GM18868 (cell line): ENCODE results near the gene RASGRF2.

Experiments
- ATAC-seq: cut with Tn5 transposase; IDR thresholded peaks from one replicate; pipeline ENCODE4 v1.9.1; 2021; ENCODE audit warnings: mild to moderate bottlenecking, moderate library complexity; ENCODE audit not compliant: unreplicated experiment

RASGRF2 gene, protein sequence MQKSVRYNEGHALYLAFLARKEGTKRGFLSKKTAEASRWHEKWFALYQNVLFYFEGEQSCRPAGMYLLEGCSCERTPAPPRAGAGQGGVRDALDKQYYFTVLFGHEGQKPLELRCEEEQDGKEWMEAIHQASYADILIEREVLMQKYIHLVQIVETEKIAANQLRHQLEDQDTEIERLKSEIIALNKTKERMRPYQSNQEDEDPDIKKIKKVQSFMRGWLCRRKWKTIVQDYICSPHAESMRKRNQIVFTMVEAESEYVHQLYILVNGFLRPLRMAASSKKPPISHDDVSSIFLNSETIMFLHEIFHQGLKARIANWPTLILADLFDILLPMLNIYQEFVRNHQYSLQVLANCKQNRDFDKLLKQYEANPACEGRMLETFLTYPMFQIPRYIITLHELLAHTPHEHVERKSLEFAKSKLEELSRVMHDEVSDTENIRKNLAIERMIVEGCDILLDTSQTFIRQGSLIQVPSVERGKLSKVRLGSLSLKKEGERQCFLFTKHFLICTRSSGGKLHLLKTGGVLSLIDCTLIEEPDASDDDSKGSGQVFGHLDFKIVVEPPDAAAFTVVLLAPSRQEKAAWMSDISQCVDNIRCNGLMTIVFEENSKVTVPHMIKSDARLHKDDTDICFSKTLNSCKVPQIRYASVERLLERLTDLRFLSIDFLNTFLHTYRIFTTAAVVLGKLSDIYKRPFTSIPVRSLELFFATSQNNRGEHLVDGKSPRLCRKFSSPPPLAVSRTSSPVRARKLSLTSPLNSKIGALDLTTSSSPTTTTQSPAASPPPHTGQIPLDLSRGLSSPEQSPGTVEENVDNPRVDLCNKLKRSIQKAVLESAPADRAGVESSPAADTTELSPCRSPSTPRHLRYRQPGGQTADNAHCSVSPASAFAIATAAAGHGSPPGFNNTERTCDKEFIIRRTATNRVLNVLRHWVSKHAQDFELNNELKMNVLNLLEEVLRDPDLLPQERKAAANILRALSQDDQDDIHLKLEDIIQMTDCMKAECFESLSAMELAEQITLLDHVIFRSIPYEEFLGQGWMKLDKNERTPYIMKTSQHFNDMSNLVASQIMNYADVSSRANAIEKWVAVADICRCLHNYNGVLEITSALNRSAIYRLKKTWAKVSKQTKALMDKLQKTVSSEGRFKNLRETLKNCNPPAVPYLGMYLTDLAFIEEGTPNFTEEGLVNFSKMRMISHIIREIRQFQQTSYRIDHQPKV (N-terminal part only)

DNA sequence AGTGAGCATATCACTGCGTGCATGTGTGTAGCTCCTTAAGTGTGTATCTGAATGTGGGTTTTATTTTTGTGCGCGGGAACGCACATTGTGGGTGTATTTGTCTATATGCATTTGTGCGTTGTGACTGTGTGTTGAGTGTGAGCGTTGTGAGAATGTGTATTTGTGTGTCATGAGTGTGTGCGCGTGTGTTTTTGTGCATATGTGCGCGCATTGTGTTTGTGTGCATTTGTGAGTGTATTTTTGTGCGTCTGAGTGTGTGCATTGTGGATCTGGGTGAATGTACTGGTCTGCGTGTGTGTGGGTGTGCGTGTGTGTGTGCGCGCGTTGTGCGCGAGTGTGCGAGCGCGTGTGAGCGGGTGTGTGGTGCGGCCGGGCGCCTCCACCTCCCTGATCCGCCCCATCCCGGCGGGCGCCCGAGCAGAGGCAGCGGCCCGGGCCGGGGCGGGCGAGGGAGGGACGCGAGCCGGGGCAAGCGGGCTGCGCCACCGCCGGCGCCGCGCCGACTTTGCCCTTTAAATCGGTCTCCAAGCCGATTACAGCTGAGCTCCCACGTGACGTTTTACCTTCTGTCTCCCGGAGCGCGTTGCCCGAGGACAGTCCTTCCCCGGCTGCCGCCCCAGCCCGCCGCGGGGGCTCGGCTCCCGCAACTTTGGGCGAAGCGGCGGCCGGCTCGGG is at the start of gene RASGRF2:
Gene RASGRF2, plus strand, starts transcription at position 596 of the 675 bp plus-strand sequence. CDS start 376 bp downstream, outside the sequence.
- no peak for ATAC-seq

DNA sequence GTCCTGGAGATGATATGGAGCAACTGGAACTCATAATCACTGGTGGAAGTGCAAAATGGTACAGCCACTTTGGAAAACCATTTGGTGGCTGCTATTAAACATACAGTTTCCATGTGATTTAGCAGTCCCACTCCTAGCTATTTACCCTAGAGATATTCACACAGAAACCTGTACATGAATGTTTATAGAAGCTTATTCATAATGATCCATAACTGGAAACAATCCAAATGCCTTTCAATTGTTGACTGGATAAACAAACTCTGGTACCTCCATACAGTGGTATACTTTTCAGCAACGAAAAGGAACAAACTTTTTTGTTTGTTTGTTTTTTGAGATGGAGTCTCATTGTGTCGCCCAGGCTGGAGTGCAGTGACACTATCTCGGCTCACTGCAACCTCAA is 47.7 kb upstream of the RASGRF2 start:
- ATAC-seq = no peak

DNA sequence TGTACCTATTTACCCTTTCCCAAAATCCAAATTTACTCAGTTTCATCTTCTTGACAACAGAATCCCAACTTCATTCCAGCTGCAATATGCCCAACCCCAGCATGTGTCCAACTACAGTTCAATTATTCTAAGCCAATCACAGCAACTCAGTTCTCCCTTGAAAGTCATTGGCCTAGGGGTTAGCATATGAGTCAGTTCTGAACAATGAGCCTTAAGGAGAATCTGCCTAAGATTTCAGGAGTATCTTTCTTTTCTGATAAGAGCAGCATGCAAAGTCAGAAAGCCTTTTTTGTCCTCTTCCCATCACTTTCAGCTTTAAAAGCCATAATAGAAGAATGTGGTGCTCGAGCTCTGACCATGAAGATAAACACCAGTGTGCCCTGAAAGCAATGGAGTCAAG is 44.4 kb upstream of the RASGRF2 start:
- no peak for ATAC-seq

GRCh38 chr5:80916676-80917075 is 43.5 kb upstream of the RASGRF2 start:
- ATAC-seq = no peak

DNA sequence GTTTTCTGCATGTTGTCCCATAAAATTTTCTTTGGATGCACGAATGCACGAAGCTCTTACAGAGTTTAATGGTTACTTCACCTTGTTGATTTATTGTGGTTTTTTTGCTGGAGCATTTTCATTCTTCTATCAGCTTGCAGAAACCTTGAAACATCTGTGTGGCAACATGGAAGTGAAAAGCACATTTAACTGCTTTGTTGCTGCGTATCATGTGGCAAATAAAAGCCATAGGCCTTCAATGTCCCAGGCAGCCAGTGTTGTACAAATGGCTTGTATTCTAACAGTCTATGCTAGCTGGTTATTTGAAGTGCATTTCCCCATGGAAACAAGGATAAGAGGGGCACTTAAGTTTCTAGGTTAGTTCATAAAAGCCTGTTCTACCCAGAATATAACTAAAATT is 42.5 kb upstream of the RASGRF2 start:
- no peak for ATAC-seq

GRCh38 chr5:80919678-80920196 is 40.4 kb upstream of the RASGRF2 start:
- ATAC-seq = no peak

- ATAC-seq = no peak
These were observed 39.8 kb upstream of the RASGRF2 start for GRCh38 chr5:80920333-80920732.

GRCh38 chr5:80921026-80921425 is 39.1 kb upstream of the RASGRF2 start:
- ATAC-seq = no peak

DNA sequence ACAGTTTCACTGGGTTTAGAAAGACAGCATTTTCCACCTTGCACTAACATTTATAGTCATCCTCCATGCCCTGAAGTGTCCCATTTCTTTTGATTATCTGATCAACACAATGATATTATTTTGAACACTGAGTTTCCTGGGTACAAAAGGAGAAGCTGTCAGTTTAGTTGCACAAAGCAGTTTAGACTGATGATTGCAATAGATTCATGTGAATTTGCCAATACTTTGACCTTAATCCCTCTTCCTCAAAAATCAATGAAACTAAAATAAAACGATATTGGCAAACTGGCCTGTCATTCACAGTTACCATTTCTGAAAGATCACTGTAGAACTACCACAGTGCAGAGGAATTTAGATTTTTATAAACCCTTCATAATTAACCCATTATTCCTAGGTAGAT is 34.2 kb upstream of the RASGRF2 start:
- no peak for ATAC-seq

GRCh38 chr5:80926536-80926935 is 33.6 kb upstream of the RASGRF2 start:
- no peak for ATAC-seq

DNA sequence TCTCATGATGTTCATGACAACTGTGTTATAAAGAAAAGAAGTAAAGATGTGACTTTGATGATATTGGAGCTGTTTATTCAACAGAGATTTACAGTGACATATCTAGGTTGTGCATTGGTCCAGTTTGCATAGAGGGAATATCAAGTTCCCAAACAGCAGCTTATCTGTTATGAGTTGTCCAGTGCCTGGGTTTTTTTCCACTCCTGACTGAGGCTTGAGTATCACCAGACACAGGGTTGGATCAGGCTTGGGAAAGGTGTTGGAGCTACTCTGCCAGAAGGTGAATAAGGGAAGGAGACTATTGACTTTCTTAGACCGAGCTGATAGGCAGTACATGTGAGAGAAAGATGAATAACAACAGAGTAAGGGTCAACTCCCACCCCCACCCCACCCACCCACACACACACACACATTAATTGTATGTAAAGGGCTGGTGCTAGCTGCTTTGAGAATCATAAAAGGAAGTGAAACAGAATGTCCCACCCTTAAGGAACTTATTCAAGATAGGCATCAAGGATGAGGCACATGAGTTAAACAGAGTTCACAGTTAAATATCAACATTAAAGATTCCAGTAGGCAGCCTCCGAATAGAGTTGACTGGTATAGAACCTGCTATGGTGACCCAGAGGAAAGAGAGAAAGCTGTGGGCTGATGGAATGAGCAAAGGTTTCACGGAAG is 33.0 kb upstream of the RASGRF2 start:
- ATAC-seq = no peak

- ATAC-seq = peak; percentile 64
These were observed 32.1 kb upstream of the RASGRF2 start for GRCh38 chr5:80928073-80928472.

GRCh38 chr5:80930940-80931339 is 29.2 kb upstream of the RASGRF2 start:
- ATAC-seq = no peak

DNA sequence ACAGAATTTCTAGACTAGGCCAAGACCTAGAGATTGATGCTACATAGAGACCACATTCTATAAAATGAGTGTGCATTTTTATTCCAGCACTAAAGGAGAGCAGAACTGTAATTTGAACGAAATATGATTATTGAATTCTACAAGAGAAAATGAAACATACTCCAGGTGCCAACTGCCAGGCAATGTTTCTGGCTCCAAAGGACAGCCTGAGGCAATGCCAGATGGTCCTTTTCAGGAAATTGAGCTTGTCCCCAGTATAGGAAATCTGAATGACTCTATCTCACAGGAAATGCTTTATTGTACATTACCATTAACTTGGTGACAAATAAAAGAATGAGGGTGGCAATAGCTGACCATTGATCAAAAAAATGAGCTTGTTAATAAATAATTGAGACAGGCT is 28.8 kb upstream of the RASGRF2 start:
- no peak for ATAC-seq

DNA sequence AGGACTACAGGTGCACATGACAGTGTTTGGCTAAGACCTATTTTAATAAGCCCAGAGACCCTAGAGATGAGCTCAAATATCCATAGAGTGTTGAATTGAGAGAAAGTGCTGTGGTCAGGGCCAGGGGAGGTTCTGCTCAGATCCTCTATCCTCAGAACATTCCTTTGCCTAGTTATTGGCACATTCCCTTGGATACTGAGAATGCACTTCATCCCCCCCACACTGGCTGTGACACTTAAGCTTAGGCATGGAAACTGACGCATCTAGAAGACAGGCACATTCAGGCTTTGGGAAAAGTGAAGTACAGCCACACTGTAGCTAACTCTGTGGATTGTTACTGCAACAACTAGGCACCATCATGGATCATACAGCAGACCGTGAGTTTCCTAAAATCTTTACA is 27.1 kb upstream of the RASGRF2 start:
- no peak for ATAC-seq

DNA sequence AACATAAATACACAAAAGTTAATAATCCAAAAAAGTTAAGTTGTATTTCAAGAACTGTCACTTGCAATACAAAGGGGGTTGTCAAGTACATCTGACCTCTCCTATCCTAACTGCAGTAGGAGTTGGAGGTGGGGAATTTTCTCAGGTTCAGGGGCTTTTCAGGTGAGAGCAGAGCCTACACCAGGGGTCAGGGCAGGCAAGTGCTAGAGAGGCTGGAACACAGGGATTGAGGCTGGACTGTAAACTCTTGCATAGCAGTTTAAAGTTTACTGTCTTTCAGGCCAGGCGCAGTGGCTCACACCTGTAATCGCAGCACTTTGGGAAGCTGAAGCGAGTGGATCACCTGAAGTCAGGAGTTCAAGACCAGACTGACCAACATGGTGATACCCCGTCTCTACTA is 25.4 kb upstream of the RASGRF2 start:
- no peak for ATAC-seq

DNA sequence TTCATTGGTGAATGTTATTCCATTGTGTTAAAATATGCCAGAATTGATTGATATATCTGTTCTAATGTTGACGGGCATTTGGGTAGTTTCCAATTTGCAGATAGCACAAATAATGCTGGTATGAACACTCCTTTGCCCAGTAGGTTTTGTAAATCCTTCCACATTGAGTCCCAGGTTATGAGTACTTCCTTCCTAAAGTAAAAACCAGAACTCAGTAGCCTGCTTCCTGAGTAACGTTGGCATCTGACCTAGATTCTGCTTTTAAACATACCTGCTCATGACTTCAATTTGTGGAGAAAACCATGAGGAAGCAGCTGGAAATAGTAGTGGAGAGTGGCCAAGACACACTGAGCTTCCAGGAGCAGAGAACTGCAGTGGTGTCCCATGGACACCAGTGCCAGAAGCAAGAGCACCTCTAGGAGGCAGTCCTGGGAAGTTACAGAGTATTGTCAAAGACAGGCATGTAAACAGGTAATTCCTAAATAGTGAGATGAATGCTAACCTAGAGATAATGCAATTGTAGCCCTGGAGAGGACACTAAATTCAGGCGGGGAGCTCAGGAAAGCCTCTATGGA is 24.3 kb upstream of the RASGRF2 start:
- ATAC-seq = no peak

GRCh38 chr5:80936881-80937280 is 23.3 kb upstream of the RASGRF2 start:
- ATAC-seq = no peak

DNA sequence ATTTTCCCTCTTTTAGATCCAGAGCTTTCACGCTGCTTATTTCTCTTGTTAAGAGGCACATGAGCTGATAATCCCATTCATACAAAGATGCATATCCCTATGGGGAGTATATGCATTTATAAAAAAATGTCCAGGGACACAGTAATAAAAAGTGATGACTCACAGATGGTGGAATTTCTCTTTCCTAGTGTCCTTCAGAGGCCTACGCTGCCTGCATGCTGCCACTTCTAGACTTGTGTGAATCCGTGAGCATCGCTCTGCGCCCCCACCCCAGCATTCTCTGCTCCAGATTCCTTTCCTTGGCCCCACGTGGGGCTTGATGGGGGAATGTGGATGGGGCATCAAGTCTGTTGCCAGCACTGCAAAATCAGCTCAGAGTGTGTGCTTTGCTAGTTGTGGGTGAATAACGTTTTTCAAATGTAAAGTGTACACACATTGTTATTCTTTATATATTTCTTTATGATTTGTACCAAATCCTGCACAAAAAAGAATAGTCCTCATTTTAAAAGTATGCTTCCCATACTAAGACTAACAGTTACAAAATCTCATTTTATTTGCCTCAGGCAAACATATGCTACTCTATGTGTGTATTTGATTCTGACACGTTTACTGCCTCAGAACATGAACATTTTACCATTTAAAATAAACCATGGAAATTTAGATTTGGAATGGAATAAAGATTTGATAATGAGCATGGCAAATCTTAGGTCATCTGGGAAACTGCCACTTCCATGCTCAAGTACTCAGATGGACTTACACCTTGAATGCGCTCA is 22.4 kb upstream of the RASGRF2 start:
- no peak for ATAC-seq
